Measurements from ENCODE around the gene PXYLP1. TPM values are rescaled to one million over a fixed set of nuclear protein-coding genes. Genes with fewer than 3 reads are reported as not detected.

The PXYLP1 gene
- total and polyA plus RNA-seq, 2 of the 8 experiments (the other 6 are each of a cell fraction or from before 2014, with no cell fraction given): 19.4 to 20.6 TPM

GRCh38 chr3:141331377-141332318 lies 100.0 kb downstream of the PXYLP1 start (continued):
- TF ChIP-seq CHD7 (IDR thresholded peaks at IDR 0.05; ENCODE audit: insufficient replicate concordance, low read length) (no peak), HDAC6 (IDR thresholded peaks at IDR 0.05; ENCODE audit: low read depth, low read length) (no peak)
